MM.1S (cell line): ENCODE results near the gene FSD1.

Source experiments
- DNase-seq: peaks from one replicate; pipeline ENCODE4 v3.0.0-alpha.2; 2015
- H2AFZ ChIP-seq: fragments of 300-600 bp; sonication (generic); 2 replicates; pipeline ENCODE4 v1.6.0; 2016; ENCODE audit warnings: antibody characterized with exemption, low read length
- H3F3A ChIP-seq: fragments of 300-600 bp; sonication (generic); 2 replicates; pipeline ENCODE4 v1.6.1; 2016; ENCODE audit warnings: mild to moderate bottlenecking, antibody characterized with exemption, low read length, moderate library complexity, mixed read lengths; ENCODE audit not compliant: insufficient read depth
- H3K27ac ChIP-seq: fragments of 300-600 bp; sonication (generic); 2 replicates; pipeline ENCODE4 v1.5.1; 2016; ENCODE audit warnings: mild to moderate bottlenecking, low read length
- H3K27me3 ChIP-seq: fragments of 300-600 bp; sonication (generic); replicated peaks from 2 replicates; pipeline ENCODE4 v1.6.0; 2016; ENCODE audit warnings: low read length; ENCODE audit not compliant: insufficient read depth
- H3K36me3 ChIP-seq: fragments of 300-600 bp; sonication (generic); replicated peaks from 2 replicates; pipeline ENCODE4 v1.6.1; 2016; ENCODE audit warnings: mild to moderate bottlenecking, low read length, mixed read lengths; ENCODE audit not compliant: insufficient read depth
- H3K4me1 ChIP-seq: fragments of 300-600 bp; sonication (generic); 2 replicates; pipeline ENCODE4 v1.6.1; 2016; ENCODE audit warnings: low read length, mixed read lengths
- H3K4me2 ChIP-seq: fragments of 300-600 bp; sonication (generic); 2 replicates; pipeline ENCODE4 v1.6.0; 2016; ENCODE audit warnings: low read depth, low read length
- H3K4me3 ChIP-seq: fragments of 300-600 bp; sonication (generic); 2 replicates; pipeline ENCODE4 v1.5.1; 2016; ENCODE audit warnings: low read length, mixed read lengths
- H3K79me2 ChIP-seq: fragments of 300-600 bp; sonication (generic); 2 replicates; pipeline ENCODE4 v1.6.1; 2016; ENCODE audit warnings: mixed run types, low read length, mixed read lengths
- H3K9ac ChIP-seq: fragments of 300-600 bp; sonication (generic); 2 replicates; pipeline ENCODE4 v1.6.1; 2016; ENCODE audit warnings: low read length, mixed read lengths
- H3K9me2 ChIP-seq: fragments of 300-600 bp; sonication (generic); replicated peaks from 2 replicates; pipeline ENCODE4 v1.6.1; 2016; ENCODE audit warnings: mild to moderate bottlenecking, low read length, mixed read lengths; ENCODE audit not compliant: insufficient read depth
- H3K9me3 ChIP-seq: fragments of 300-600 bp; sonication (generic); replicated peaks from 2 replicates; pipeline ENCODE4 v1.6.1; 2016; ENCODE audit warnings: mild to moderate bottlenecking, low read length, mixed read lengths; ENCODE audit not compliant: insufficient read depth
- H4K20me1 ChIP-seq: fragments of 300-600 bp; sonication (generic); 2 replicates; pipeline ENCODE4 v1.6.1; 2016; ENCODE audit warnings: mild to moderate bottlenecking, low read length, moderate library complexity, mixed read lengths; ENCODE audit not compliant: insufficient read depth
- EZH2 ChIP-seq: fragments of 300-600 bp; sonication (generic); optimal IDR thresholded peaks from 2 replicates; pipeline ENCODE3; 2017; ENCODE audit warnings: low read depth, mild to moderate bottlenecking, antibody characterized with exemption, low read length, mixed read lengths
- EZH2phosphoT487 ChIP-seq: fragments of 300-600 bp; sonication (generic); IDR thresholded peaks from 2 replicates; pipeline ENCODE4 v1.6.1; 2018; ENCODE audit warnings: antibody characterized with exemption, low read length
- TF ChIP-seq, protein P1 (sequence below): fragments of 300-600 bp; sonication (generic); IDR thresholded peaks from 2 replicates; pipeline ENCODE4 v1.5.1; 2016; ENCODE audit warnings: antibody characterized with exemption, low read length, mixed read lengths

The FSD1 gene

DNA sequence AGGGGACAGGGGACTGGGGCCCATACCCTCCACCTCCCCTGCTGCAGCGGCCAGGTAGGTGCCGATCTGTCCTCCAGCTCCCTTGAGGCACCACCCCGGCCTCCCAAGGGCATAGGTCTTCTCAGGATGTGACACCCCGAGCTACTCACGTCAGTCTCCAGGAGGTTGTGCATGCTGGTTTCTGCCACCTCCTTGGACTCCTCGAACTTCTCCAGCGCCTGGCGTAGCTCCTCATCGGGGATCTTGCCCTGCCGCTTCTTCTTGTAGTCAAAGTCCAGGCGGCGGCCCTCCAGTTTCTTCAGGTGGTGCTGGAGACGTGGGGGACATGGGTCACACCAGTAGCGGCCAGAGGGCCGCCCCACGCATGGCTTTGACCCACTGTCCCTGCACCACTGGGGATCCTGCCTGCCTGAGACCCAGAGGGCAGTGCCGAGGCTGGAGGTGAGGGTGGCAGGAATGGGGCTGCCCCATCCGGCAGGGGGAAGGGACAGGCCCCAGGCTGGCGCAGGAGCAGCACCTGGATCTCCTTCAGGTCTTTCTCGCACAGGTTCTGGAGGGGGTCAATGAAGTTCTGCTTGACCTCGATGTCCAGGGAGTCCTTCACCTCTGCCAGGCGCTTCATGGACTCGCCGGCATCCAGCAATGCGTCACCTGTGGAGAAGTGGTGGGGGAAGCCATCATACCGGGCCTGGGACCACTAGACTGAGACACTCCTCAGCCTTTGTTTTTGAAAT lies 59.3 kb downstream of the FSD1 start:
- no peak overlapping the region for H3K27ac ChIP-seq
- no peak overlapping the region for H3K4me2 ChIP-seq
- no peaks in the 10 kb centered on the region for H4K20me1 ChIP-seq
- no peak overlapping the region for H3K9ac ChIP-seq
- H3K27me3 ChIP-seq = no peaks in the 10 kb centered on the region
- DNase-seq = no peak
- H2AFZ ChIP-seq = no peak overlapping the region
- H3K4me1 ChIP-seq = peaks cover 4% of the 10 kb centered on the region; the same call in 1 of the 2 replicates
- H3K36me3 ChIP-seq = 0 out of 2 replicates have a peak, but pooled peaks cover 4% of the 10 kb centered on the region
- H3F3A ChIP-seq = peaks cover 2% of the 10 kb centered on the region; the same call in 1 of the 2 replicates
- no peaks in the 10 kb centered on the region for H3K9me2 ChIP-seq
- TF ChIP-seq EZH2phosphoT487 (no peak), EZH2 (no peak)
- TF ChIP-seq, protein P1, sequence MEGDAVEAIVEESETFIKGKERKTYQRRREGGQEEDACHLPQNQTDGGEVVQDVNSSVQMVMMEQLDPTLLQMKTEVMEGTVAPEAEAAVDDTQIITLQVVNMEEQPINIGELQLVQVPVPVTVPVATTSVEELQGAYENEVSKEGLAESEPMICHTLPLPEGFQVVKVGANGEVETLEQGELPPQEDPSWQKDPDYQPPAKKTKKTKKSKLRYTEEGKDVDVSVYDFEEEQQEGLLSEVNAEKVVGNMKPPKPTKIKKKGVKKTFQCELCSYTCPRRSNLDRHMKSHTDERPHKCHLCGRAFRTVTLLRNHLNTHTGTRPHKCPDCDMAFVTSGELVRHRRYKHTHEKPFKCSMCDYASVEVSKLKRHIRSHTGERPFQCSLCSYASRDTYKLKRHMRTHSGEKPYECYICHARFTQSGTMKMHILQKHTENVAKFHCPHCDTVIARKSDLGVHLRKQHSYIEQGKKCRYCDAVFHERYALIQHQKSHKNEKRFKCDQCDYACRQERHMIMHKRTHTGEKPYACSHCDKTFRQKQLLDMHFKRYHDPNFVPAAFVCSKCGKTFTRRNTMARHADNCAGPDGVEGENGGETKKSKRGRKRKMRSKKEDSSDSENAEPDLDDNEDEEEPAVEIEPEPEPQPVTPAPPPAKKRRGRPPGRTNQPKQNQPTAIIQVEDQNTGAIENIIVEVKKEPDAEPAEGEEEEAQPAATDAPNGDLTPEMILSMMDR = no peak
- H3K79me2 ChIP-seq = peaks cover 15% of the 10 kb centered on the region
- H3K4me3 ChIP-seq = no peak overlapping the region
- no peaks in the 10 kb centered on the region for H3K9me3 ChIP-seq

DNA sequence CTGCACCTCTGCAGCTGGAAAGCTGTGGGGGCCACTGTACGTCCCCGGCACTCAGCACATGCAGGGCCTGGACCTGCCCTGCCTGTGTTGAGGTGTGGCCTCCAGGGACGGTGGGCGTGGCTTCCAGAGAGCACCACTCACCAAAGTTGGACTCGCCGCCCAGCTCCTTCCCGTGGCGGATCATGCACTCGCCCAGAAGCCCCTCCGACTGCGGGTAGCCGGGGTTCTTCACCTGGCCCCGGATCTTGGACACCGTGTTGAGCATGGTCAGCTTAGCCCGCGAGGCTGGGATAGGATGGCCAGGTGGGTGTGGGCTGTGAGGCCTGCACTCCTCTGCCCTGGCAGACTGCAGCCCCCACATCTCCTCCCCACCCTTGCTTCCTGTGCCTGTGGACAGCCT lies 60.9 kb downstream of the FSD1 start:
- Histone ChIP-seq H4K20me1 (no peaks in the 10 kb centered on the region; the same call in 1 of the 2 replicates), H3K79me2 (peaks cover 19% of the 10 kb centered on the region), H3K4me2 (no peak overlapping the region)

DNA sequence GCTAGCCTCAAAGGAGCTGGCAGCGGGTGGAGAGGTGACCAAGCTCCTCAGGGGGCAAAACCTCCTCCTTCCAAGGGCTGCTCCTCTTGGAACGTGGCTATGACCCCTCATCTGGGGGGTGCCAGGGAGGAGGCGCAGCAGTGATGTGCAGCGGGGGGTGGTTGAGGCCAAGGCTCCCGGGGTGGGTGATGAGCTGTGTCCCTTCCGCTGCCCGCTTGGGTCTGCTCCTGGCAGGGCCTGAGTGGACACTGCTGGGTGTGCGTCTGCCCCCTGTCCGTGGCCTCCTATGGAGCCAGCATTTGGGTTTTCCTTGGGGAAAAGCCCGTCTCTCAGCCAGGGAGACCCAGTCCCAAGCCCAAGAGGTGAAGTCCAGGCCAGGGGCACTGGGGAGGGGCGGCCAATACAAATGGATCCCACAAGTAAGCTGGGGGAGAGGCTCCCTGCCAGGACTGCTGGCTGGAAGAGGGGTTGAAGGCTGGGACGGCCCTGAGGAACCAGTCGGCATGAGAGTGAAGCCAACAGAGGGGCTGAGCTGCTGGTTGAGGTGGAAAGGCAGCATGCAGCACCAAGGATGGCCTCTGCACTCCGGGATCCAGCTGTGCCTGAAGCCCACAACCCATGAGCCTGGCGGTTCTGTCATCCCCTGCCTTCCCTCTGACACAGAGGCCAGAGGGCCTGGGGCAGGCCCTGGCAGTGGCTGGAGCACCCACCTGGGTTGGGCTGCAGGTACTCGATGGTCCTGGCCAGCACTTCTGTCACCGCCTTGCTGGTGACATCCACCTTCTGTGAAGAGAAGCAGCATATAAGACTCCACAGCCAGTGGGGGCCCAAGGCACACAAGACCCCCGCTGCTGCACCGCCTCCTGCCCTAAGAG lies 61.6 kb downstream of the FSD1 start:
- Histone ChIP-seq H3K9me3 (no peaks in the 10 kb centered on the region), H3K27ac (no peak overlapping the region), H3K9ac (no peak overlapping the region), H4K20me1 (no peaks in the 10 kb centered on the region; the same call in 1 of the 2 replicates), H3K9me2 (no peaks in the 10 kb centered on the region), H3K36me3 (0 out of 2 replicates have a peak, but pooled peaks cover 4% of the 10 kb centered on the region), H3K4me1 (peaks cover 24% of the 10 kb centered on the region), H2AFZ (no peak overlapping the region), H3K4me2 (no peak overlapping the region), H3K4me3 (no peak overlapping the region), H3K27me3 (no peaks in the 10 kb centered on the region), H3F3A (peaks cover 22% of the 10 kb centered on the region), H3K79me2 (peaks cover 26% of the 10 kb centered on the region)
- DNase-seq = no peak
- TF ChIP-seq, protein P1 = no peak
- TF ChIP-seq EZH2phosphoT487 = no peak
- TF ChIP-seq EZH2 = no peak

More for the DNA sequence above, 60.9 kb downstream of the FSD1 start:
- Histone ChIP-seq H3K9me3 (no peaks in the 10 kb centered on the region), H2AFZ (no peak overlapping the region), H3F3A (peaks cover 17% of the 10 kb centered on the region), H3K9ac (no peak overlapping the region), H3K4me3 (no peak overlapping the region), H3K27me3 (no peaks in the 10 kb centered on the region), H3K4me1 (peaks cover 17% of the 10 kb centered on the region), H3K27ac (no peak overlapping the region), H3K36me3 (0 out of 2 replicates have a peak, but pooled peaks cover 4% of the 10 kb centered on the region), H3K9me2 (no peaks in the 10 kb centered on the region)
- TF ChIP-seq, protein P1 = no peak
- no peak for TF ChIP-seq EZH2phosphoT487
- no peak for TF ChIP-seq EZH2
- no peak for DNase-seq
